SK-N-SH treated with all-trans-retinoic acid at 6 μM for 48 hours (cell line): ENCODE data around the gene PHACTR4.

Source experiments
- ESRRG ChIP-seq: fragments of 250-450 bp; sonication (Bioruptor Pico); IDR thresholded peaks from 2 replicates; pipeline ENCODE4 v1.6.1; 2021; ENCODE audit warnings: mild to moderate bottlenecking
- PATZ1 ChIP-seq: fragments of 250-450 bp; sonication (Bioruptor Pico); IDR thresholded peaks from 2 replicates; pipeline ENCODE4 v1.8.0; 2020; ENCODE audit warnings: mild to moderate bottlenecking, moderate library complexity, borderline replicate concordance

- TF ChIP-seq ESRRG (CRISPR knock-in tag) (no peak), PATZ1 (no peak)
Measured at GRCh38 chr1:28428990-28429520, 59.5 kb downstream of the PHACTR4 start.
